Gastrocnemius medialis (tissue), 4 donors: ENCODE results near the gene TEX35. TPM values are rescaled to one million over a fixed set of nuclear protein-coding genes. Genes with fewer than 3 reads are reported as not detected.

Source experiments
- ATAC-seq, 2 donors: fragments of 150-250 bp; one replicate each; pipeline ENCODE4 v1.9.1; 2016
- DNase-seq, 2 donors: peaks; one replicate each; pipeline ENCODE4 v3.0.0-alpha.2; 2019
- H3K27ac ChIP-seq, 4 donors: fragments of 200-600 bp; sonication (generic); 1 replicate in 1 of 4; 2 replicates in 3 of 4; pipeline ENCODE4 v1.5.1; 2016 to 2018; ENCODE audit warnings: mild to moderate bottlenecking in 2 of 4, moderate library complexity in 1 of 4
- H3K27me3 ChIP-seq, 3 donors: fragments of 200-600 bp; sonication (generic) in 2 of 3; 1 replicate in 1 of 3; 2 replicates in 2 of 3; pipeline versions ENCODE4 v1.5.1 to v1.6.0; 2016 to 2019; ENCODE audit warnings: mild to moderate bottlenecking in 1 of 3, moderate library complexity in 1 of 3
- H3K36me3 ChIP-seq, 2 donors: fragments of 200-600 bp; sonication (generic) in 1 of 2; one replicate each; pipeline ENCODE4 v1.5.1; 2017 to 2018
- H3K4me1 ChIP-seq, 2 donors: fragments of 200-600 bp; sonication (generic) in 1 of 2; one replicate each; pipeline ENCODE4 v1.5.1; 2016 to 2017; ENCODE audit warnings: mild to moderate bottlenecking in 2 of 2
- H3K4me3 ChIP-seq, 4 donors: fragments of 200-600 bp; sonication (generic) in 3 of 4; 1 replicate in 1 of 4; 2 replicates in 3 of 4; pipeline ENCODE4 v1.5.1; 2016 to 2019; ENCODE audit warnings: mild to moderate bottlenecking in 2 of 4
- H3K9me3 ChIP-seq, 3 donors: fragments of 200-600 bp; sonication (generic) in 2 of 3; 1 replicate in 1 of 3; 2 replicates in 2 of 3; pipeline ENCODE4 v1.5.1; 2016 to 2019
- CTCF ChIP-seq, 5 experiments: fragments of 450-650 bp in 3 of 5; fragments of 200-600 bp in 2 of 5; sonication (generic) in 2 of 5; IDR thresholded peaks in 4 of 5; conservative IDR thresholded peaks in 1 of 5; 1 replicate in 4 of 5; 2 replicates in 1 of 5; pipeline ENCODE4 v1.5.1; 2016 to 2019; ENCODE audit warnings: antibody characterized with exemption in 5 of 5, mild to moderate bottlenecking in 3 of 5, moderate library complexity in 3 of 5
- POLR2A ChIP-seq, 2 donors: fragments of 450-650 bp; IDR thresholded peaks; one replicate each; pipeline ENCODE4 v1.6.1; 2017; ENCODE audit warnings: antibody characterized with exemption in 2 of 2, mild to moderate bottlenecking in 2 of 2, moderate library complexity in 2 of 2
- in situ Hi-C, 4 donors: fragments of 200-750 bp; cut with MboI; loops; one replicate each; pipeline versions ENCODE4 v1.15.0 to v1.8.0; 2017; ENCODE audit warnings: low sequenced_read_pairs in 4 of 4
- intact Hi-C: fragments of 100-400 bp; cut with DNase I; formaldehyde crosslinking; loops from one replicate; pipeline ENCODE4 v1.15.1; 2023; ENCODE audit warnings: low total_unique reads
- total RNA-seq, 4 donors: library from RNA; depleted of rRNA; stranded (reverse); fragments of >200 nt; gene quantifications; one replicate each; pipeline versions ENCODE4 v1.1.0 to v1.2.3, GENCODE V29; 2016

TEX35 gene
- total RNA-seq, 4 donors from 2014 or later = not detected

- peak in 1 of 2 donors; percentile 38 for ATAC-seq
- intact Hi-C loops (loop anchor here (5.0 to 10.0 kb wide), 4 partner anchors 194 to 1629 kb away; partner anchors contain the start of gene TOR3A), in situ Hi-C loops (loop anchor here (5.0 to 25.0 kb wide), 5 partner anchors 206 to 824 kb away; partner anchors contain the start of gene AXDND1 (in 2 of the 4))
- peak overlapping the region in 2 of 4 donors; percentile 70 to 81 for H3K27ac ChIP-seq
- no peak for DNase-seq
- no peaks in the 10 kb centered on the region for H3K27me3 ChIP-seq
- H3K4me1 ChIP-seq = peaks cover 26 to 45% of the 10 kb centered on the region in 2 donors
- no peak for TF ChIP-seq CTCF (IDR thresholded peaks at IDR 0.05 in 4 of 5, conservative IDR thresholded peaks at IDR 0.05 in 1 of 5)
- no peak for TF ChIP-seq POLR2A (IDR thresholded peaks at IDR 0.05)
- H3K9me3 ChIP-seq = no peaks in the 10 kb centered on the region
- H3K36me3 ChIP-seq = no peaks in the 10 kb centered on the region
- H3K4me3 ChIP-seq = no peak overlapping the region
Measured at GRCh38 chr1:178538192-178538916, 25.4 kb downstream of the TEX35 start.

GRCh38 chr1:178539291-178539690 is 26.4 kb downstream of the TEX35 start:
- H3K27ac ChIP-seq = peak overlapping the region in 2 of 4 donors; percentile 70 to 81
- in situ Hi-C loops (loop anchor here (5.0 to 25.0 kb wide), 5 partner anchors 206 to 823 kb away; partner anchors contain the start of gene AXDND1 (in 2 of the 4)), intact Hi-C loops (loop anchor here (5.0 to 10.0 kb wide), 4 partner anchors 194 to 1628 kb away; partner anchors contain the start of gene TOR3A)
- ATAC-seq = no peak
- no peaks in the 10 kb centered on the region for H3K27me3 ChIP-seq
- H3K9me3 ChIP-seq = no peaks in the 10 kb centered on the region
- no peak for TF ChIP-seq POLR2A (IDR thresholded peaks at IDR 0.05)
- TF ChIP-seq CTCF (IDR thresholded peaks at IDR 0.05 in 4 of 5, conservative IDR thresholded peaks at IDR 0.05 in 1 of 5) = no peak
- no peak overlapping the region for H3K4me3 ChIP-seq
- DNase-seq = peak; percentile 30 to 37
- H3K36me3 ChIP-seq = no peaks in the 10 kb centered on the region
- peaks cover 26 to 45% of the 10 kb centered on the region in 2 donors for H3K4me1 ChIP-seq

- Histone ChIP-seq H3K4me3 (no peak overlapping the region), H3K4me1 (peaks cover 26 to 45% of the 10 kb centered on the region in 2 donors), H3K27me3 (no peaks in the 10 kb centered on the region), H3K9me3 (no peaks in the 10 kb centered on the region), H3K36me3 (no peaks in the 10 kb centered on the region), H3K27ac (no peak overlapping the region)
- intact Hi-C loops (loop anchor here (10.0 kb wide), 1 partner anchor 185 kb away; the partner anchor contains the start of gene RALGPS2), in situ Hi-C loops (loop anchor here in 3 of 4 donors (25.0 kb wide), 2 partner anchors 472 to 822 kb away; partner anchors contain the start of gene AXDND1 (in 2 of the 3))
- TF ChIP-seq POLR2A (IDR thresholded peaks at IDR 0.05) = no peak
- TF ChIP-seq CTCF (IDR thresholded peaks at IDR 0.05 in 4 of 5, conservative IDR thresholded peaks at IDR 0.05 in 1 of 5) = no peak
- ATAC-seq = no peak
- no peak for DNase-seq
Measured at GRCh38 chr1:178540204-178540603, 27.3 kb downstream of the TEX35 start.

DNA sequence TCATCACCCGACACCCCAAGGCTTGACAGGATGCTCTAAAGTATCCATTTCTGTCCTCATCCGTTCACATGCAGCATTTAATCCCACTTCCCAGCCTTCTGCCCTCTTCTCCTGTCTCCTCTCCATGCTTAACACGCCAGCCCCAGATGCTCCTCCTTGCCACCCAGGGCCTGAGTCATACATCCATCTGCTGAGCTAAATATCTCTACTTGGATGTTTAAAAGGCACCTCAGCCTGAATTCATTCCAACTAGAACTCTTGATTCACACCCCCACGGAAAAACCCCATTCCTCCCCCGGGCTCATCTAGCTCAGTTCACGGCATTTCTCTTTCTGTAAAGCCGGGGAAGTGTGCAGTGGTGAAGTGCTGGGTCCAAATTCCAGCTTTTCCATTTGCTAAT is 27.7 kb downstream of the TEX35 start:
- in situ Hi-C loops = loop anchor here in 3 of 4 donors (25.0 kb wide), 2 partner anchors 472 to 822 kb away; partner anchors contain the start of gene AXDND1 (in 2 of the 3)
- ATAC-seq (no peak), DNase-seq (no peak)
- H3K27ac ChIP-seq = no peak overlapping the region
- H3K36me3 ChIP-seq = no peaks in the 10 kb centered on the region
- H3K9me3 ChIP-seq = no peaks in the 10 kb centered on the region
- H3K4me1 ChIP-seq = peaks cover 26 to 45% of the 10 kb centered on the region in 2 donors
- intact Hi-C loops = loop anchor here (10.0 kb wide), 1 partner anchor 184 kb away; the partner anchor contains the start of gene RALGPS2
- H3K4me3 ChIP-seq = no peak overlapping the region
- H3K27me3 ChIP-seq = no peaks in the 10 kb centered on the region
- no peak for TF ChIP-seq POLR2A (IDR thresholded peaks at IDR 0.05)
- no peak for TF ChIP-seq CTCF (IDR thresholded peaks at IDR 0.05 in 4 of 5, conservative IDR thresholded peaks at IDR 0.05 in 1 of 5)
